Body of pancreas (tissue), 4 donors: ENCODE data around the gene ARNT2. TPM values are rescaled to one million over a fixed set of nuclear protein-coding genes. Genes with fewer than 3 reads are reported as not detected.

ENCODE experiments used
- ATAC-seq: fragments of 150-250 bp; one replicate; pipeline ENCODE4 v1.9.1; 2016
- DNase-seq, 4 donors: peaks; one replicate each; pipeline ENCODE4 v3.0.0-alpha.2; 2019
- H3K27ac ChIP-seq, 4 donors: fragments of 200-600 bp; sonication (generic); 1 replicate in 3 of 4; 2 replicates in 1 of 4; pipeline versions ENCODE4 v1.5.1 to v1.6.1; 2016 to 2019; ENCODE audit warnings: mild to moderate bottlenecking in 1 of 4, mixed read lengths in 1 of 4, moderate library complexity in 1 of 4
- H3K27me3 ChIP-seq, 2 donors: fragments of 200-600 bp; sonication (generic); one replicate each; pipeline ENCODE4 v1.6.0; 2016; ENCODE audit warnings: mild to moderate bottlenecking in 1 of 2
- H3K36me3 ChIP-seq, 2 donors: fragments of 200-600 bp; sonication (generic); replicated peaks in 1 of 2; 2 replicates each; pipeline ENCODE4 v1.5.1; 2016; ENCODE audit warnings: low read depth in 2 of 2; ENCODE audit not compliant: insufficient read depth in 1 of 2
- H3K4me1 ChIP-seq: fragments of 200-600 bp; sonication (generic); one replicate; pipeline ENCODE4 v1.6.0; 2016
- H3K4me3 ChIP-seq, 2 donors: fragments of 200-600 bp; sonication (generic); 1 replicate in 1 of 2; 2 replicates in 1 of 2; pipeline ENCODE4 v1.5.1; 2016 to 2019
- H3K9me3 ChIP-seq, 3 donors: fragments of 200-600 bp; sonication (generic); 1 replicate in 2 of 3; 2 replicates in 1 of 3; pipeline ENCODE4 v1.5.1; 2016
- POLR2A ChIP-seq, 3 donors: fragments of 450-650 bp; IDR thresholded peaks; one replicate each; pipeline ENCODE4 v1.6.1; 2016; ENCODE audit warnings: antibody characterized with exemption in 3 of 3, mild to moderate bottlenecking in 2 of 3
- WGBS, 2 donors: methylation state at CpG; one replicate each; pipeline ENCODE4 v1.1.5; 2017; 5-methylcytosine and 5-hydroxymethylcytosine counted together
- intact Hi-C: fragments of 100-400 bp; cut with DNase I; formaldehyde crosslinking; loops from one replicate; pipeline ENCODE4 v1.15.1; 2023
- total RNA-seq, 2 donors: library from RNA; depleted of rRNA; stranded (reverse); fragments of >200 nt; gene quantifications; one replicate each; pipeline ENCODE4 v1.1.0, GENCODE V29; 2016
- TF ChIP-seq, protein P1 (sequence below), 7 experiments: fragments of 450-650 bp in 4 of 7; fragments of 200-600 bp in 3 of 7; sonication (generic) in 3 of 7; IDR thresholded peaks; one replicate each; pipeline ENCODE4 v1.5.1; 2016 to 2019; ENCODE audit warnings: antibody characterized with exemption in 7 of 7

The ARNT2 gene
- total RNA-seq, 2 donors from 2014 or later = 5.3 to 5.4 TPM

DNA sequence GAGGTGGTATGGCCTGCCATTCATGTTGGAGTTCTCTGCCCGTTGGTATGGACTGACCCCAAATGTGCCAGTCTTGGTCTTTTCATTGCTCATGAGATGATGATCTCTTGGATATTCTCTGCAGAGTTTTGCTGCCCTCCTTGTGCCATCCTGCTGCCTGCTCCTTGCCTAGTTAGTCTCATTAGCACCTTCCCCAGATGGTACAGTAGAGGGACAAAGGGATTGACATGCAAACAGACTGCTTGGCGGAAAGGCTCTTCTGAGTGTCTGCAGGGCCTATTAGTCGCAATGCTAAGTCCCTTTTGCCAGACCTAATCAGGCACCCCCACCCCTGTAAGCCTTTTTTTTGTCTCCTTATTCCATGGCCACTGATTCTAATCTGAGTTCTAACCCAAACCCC is 90.6 kb downstream of the ARNT2 start:
- intact Hi-C loops = no loop called here
- H3K27ac ChIP-seq = no peak overlapping the region

DNA sequence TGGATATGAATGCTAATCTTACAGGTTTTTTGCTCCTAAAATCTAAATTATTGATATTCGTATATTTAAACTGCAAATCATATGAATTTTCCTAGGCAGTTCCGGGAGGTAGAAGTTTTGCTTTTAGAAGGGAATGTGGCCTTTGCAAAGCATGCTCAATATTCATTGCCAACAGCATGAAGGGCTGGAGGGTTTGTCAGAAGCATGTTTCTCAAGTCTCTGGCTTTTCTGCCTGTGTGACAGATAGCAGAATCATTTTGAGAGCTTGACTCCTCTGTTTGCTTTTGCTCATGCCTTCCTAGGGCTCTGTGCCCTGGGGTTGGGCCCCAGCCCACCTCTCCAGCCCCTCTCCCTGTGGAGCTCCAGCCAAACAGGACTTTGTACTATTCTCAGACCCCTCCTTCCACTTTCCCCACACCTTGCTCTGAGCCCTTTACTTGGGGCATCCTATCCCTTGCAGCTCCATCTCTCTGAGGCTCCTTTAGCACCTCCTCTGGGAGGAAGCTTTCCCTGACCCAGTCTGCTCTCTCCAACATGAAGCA is 91.3 kb downstream of the ARNT2 start:
- Histone ChIP-seq H3K4me1 (peaks cover 10% of the 10 kb centered on the region), H3K4me3 (no peak overlapping the region), H3K9me3 (no peaks in the 10 kb centered on the region), H3K27ac (no peak overlapping the region), H3K36me3 (no peaks in the 10 kb centered on the region), H3K27me3 (no peaks in the 10 kb centered on the region)
- no peak for TF ChIP-seq POLR2A (IDR thresholded peaks at IDR 0.05)
- TF ChIP-seq, protein P1, sequence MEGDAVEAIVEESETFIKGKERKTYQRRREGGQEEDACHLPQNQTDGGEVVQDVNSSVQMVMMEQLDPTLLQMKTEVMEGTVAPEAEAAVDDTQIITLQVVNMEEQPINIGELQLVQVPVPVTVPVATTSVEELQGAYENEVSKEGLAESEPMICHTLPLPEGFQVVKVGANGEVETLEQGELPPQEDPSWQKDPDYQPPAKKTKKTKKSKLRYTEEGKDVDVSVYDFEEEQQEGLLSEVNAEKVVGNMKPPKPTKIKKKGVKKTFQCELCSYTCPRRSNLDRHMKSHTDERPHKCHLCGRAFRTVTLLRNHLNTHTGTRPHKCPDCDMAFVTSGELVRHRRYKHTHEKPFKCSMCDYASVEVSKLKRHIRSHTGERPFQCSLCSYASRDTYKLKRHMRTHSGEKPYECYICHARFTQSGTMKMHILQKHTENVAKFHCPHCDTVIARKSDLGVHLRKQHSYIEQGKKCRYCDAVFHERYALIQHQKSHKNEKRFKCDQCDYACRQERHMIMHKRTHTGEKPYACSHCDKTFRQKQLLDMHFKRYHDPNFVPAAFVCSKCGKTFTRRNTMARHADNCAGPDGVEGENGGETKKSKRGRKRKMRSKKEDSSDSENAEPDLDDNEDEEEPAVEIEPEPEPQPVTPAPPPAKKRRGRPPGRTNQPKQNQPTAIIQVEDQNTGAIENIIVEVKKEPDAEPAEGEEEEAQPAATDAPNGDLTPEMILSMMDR (IDR thresholded peaks at IDR 0.05) = no peak
- DNase-seq (no peak), ATAC-seq (no peak)
- WGBS, 2 donors = 87 to 90% methylated on average over 2 of the region's 2 CpGs
- intact Hi-C loops = no loop called here

More for the DNA sequence above, 90.6 kb downstream of the ARNT2 start:
- ATAC-seq (no peak), DNase-seq (no peak)
- Histone ChIP-seq H3K36me3 (no peaks in the 10 kb centered on the region), H3K4me3 (no peak overlapping the region), H3K4me1 (peaks cover 10% of the 10 kb centered on the region), H3K9me3 (no peaks in the 10 kb centered on the region), H3K27me3 (no peaks in the 10 kb centered on the region)
- TF ChIP-seq, protein P1 (IDR thresholded peaks at IDR 0.05) = no peak
- TF ChIP-seq POLR2A (IDR thresholded peaks at IDR 0.05) = no peak
- WGBS, 2 donors = 83 to 92% methylated on average over 3 of the region's 3 CpGs

DNA sequence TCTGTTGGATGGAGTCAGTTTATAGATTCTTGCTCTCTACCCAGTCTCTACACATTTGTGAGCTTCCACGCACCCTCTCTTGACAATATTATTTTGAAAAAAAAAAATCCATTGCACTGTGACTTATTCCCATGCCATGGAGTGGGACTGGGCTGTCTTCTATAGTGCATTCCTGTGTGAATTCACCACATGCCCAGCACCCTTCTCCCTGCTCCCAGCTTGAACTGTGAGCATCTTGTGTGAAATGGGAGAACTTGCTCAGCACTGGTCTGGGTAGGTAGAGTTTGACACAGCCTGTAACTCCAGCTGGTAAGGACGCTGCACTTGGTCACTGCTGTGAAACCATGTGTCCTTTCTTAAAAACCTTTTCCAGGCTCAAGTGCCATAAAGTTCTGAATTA is 91.9 kb downstream of the ARNT2 start:
- H3K9me3 ChIP-seq = no peaks in the 10 kb centered on the region
- no peaks in the 10 kb centered on the region for H3K36me3 ChIP-seq
- DNase-seq (no peak), ATAC-seq (no peak)
- H3K27ac ChIP-seq = no peak overlapping the region
- intact Hi-C loops = no loop called here
- H3K4me3 ChIP-seq = no peak overlapping the region
- H3K27me3 ChIP-seq = no peaks in the 10 kb centered on the region
- 80 to 94% methylated on average over 2 of the region's 2 CpGs for WGBS, 2 donors
- H3K4me1 ChIP-seq = peaks cover 10% of the 10 kb centered on the region
- TF ChIP-seq, protein P1 (IDR thresholded peaks at IDR 0.05) = no peak
- no peak for TF ChIP-seq POLR2A (IDR thresholded peaks at IDR 0.05)

DNA sequence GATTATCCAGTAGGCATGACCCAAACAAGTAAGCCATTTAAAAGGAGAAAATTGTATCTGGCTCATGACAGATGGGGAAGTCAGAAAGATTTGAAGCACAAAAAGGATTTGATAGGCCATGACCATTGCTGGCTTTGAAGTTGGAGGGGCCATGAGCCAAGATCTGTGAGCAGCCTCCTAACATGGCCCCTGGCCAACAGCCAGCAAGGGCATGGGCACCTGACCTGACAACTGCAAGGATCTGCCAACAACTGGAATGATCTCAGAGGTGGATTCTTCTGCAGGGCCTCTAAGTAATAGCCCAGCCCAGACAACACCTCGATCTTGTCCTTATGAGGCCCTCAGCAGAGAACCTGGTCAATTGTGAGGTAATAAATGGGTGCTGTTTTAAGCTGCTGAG is 93.0 kb downstream of the ARNT2 start:
- Histone ChIP-seq H3K27ac (no peak overlapping the region), H3K4me1 (peaks cover 10% of the 10 kb centered on the region), H3K9me3 (no peaks in the 10 kb centered on the region), H3K27me3 (no peaks in the 10 kb centered on the region), H3K4me3 (no peak overlapping the region), H3K36me3 (no peaks in the 10 kb centered on the region)
- DNase-seq = no peak
- TF ChIP-seq, protein P1 (IDR thresholded peaks at IDR 0.05) = no peak
- no peak for TF ChIP-seq POLR2A (IDR thresholded peaks at IDR 0.05)
- WGBS, 2 donors = 100% methylated on average over 1 of the region's 1 CpG
- intact Hi-C loops = no loop called here
- no peak for ATAC-seq

DNA sequence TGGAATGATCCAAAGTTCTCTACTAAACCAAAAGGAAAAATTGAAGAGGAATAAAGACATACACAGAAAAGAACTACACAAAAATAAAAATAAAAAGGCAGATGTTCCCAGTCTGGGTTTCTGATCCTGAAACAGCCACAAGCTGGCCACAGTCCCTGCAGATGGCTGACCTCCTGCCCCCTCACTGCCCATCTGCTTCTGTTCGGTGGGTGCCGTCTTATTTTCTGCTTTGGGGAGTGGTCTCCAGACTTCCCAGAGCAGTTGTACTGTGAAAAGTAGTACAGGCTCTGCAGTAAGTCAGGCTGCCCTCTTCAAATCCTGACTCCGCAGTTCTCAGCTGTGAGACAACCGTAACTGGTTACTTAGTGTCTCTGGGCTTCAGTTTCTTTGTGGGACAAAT is 94.5 kb downstream of the ARNT2 start:
- H3K4me3 ChIP-seq = no peak overlapping the region
- intact Hi-C loops = no loop called here
- H3K27ac ChIP-seq = no peak overlapping the region
- H3K4me1 ChIP-seq = peaks cover 9% of the 10 kb centered on the region
- no peak for TF ChIP-seq POLR2A (IDR thresholded peaks at IDR 0.05)
- TF ChIP-seq, protein P1 (IDR thresholded peaks at IDR 0.05) = no peak
- DNase-seq (no peak), ATAC-seq (no peak)
- no peaks in the 10 kb centered on the region for H3K27me3 ChIP-seq
- WGBS, 2 donors = 70 to 78% methylated on average over 4 of the region's 4 CpGs
- H3K9me3 ChIP-seq = no peaks in the 10 kb centered on the region
- no peaks in the 10 kb centered on the region for H3K36me3 ChIP-seq
